H1 (cell line): ENCODE measurements around the gene KRTAP24-1.

Source experiments
- CREB1 ChIP-seq: IDR thresholded peaks from 2 replicates; pipeline ENCODE4 v1.6.1; 2012; ENCODE audit warnings: inconsistent platforms
- EP300 ChIP-seq, 2 experiments: IDR thresholded peaks; 1 replicate in 1 of 2; 2 replicates in 1 of 2; pipeline ENCODE4 v1.6.1; 2011 to 2012; ENCODE audit warnings: low read depth in 2 of 2, low read length in 2 of 2, mild to moderate bottlenecking in 2 of 2, borderline replicate concordance in 1 of 2, inconsistent platforms in 1 of 2, moderate library complexity in 1 of 2
- JUN ChIP-seq: IDR thresholded peaks from 2 replicates; pipeline ENCODE4 v1.6.1; 2011; ENCODE audit warnings: low read depth, mild to moderate bottlenecking, improper control_type of control experiment, low read length
- JUND ChIP-seq: IDR thresholded peaks from 2 replicates; pipeline ENCODE4 v1.6.1; 2011; ENCODE audit warnings: mild to moderate bottlenecking, improper control_type of control experiment, low read length
- KDM1A ChIP-seq: fragments of 200-600, 300-600 bp; sonication (generic); IDR thresholded peaks from 2 replicates; pipeline ENCODE4 v1.7.1; 2016; ENCODE audit warnings: mild to moderate bottlenecking, low read length, borderline replicate concordance
- POLR2AphosphoS5 ChIP-seq: IDR thresholded peaks from 2 replicates; pipeline ENCODE4 v1.6.1; 2011; ENCODE audit warnings: low read depth, low read length
- SIN3A ChIP-seq, 2 experiments: IDR thresholded peaks in 1 of 2; conservative IDR thresholded peaks in 1 of 2; 2 replicates each; pipeline ENCODE4 v1.6.1; 2011 to 2012; ENCODE audit warnings: low read length in 2 of 2, improper control_type of control experiment in 1 of 2, low read depth in 1 of 2, mild to moderate bottlenecking in 1 of 2
- SP4 ChIP-seq: IDR thresholded peaks from 2 replicates; pipeline ENCODE4 v1.6.1; 2012; ENCODE audit warnings: low read length, inconsistent platforms
- SUZ12 ChIP-seq: fragments of 200-600 bp; sonication (generic); IDR thresholded peaks from 2 replicates; pipeline ENCODE4 v1.6.1; 2012; ENCODE audit warnings: mild to moderate bottlenecking, inconsistent platforms, low read length, moderate library complexity, mixed read lengths
- TAF1 ChIP-seq: IDR thresholded peaks from 2 replicates; pipeline ENCODE4 v1.6.1; 2011; ENCODE audit warnings: mild to moderate bottlenecking, low read depth, low read length
- TBP ChIP-seq: IDR thresholded peaks from 2 replicates; pipeline ENCODE4 v1.6.1; 2011; ENCODE audit warnings: low read depth, low read length, improper control_type of control experiment
- TCF12 ChIP-seq: IDR thresholded peaks from 2 replicates; pipeline ENCODE4 v1.6.1; 2011; ENCODE audit warnings: low read depth, mild to moderate bottlenecking, low read length
- TF ChIP-seq, protein P1 (sequence below), 3 experiments: IDR thresholded peaks; 1 replicate in 2 of 3; 2 replicates in 1 of 3; pipeline versions ENCODE4 v1.5.1 to v1.6.1; 2011; ENCODE audit warnings: low read length in 3 of 3, mild to moderate bottlenecking in 3 of 3, inconsistent platforms in 2 of 3, low read depth in 1 of 3, moderate library complexity in 1 of 3; ENCODE audit not compliant: insufficient read depth in 1 of 3; ENCODE audit errors: control extremely low read depth in 1 of 3

DNA sequence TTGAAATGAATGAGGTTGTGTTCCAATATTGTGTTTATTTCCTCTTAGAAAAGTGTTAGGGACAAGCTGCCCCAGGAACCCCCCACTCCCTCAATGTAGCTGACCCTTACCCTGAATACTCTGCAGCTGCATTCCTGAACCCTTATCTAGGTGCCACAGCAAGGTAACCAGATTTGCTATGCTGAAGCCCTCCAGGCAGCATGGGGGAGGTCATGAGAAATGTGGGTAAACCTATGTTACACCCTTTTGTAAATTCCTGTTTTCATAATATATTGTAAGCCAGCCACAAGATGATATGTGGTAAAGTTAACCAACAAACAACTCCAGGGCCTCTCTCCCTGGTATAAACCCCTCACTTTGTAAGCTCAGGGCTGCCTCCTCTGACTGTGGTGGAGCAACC, 39.1 kb downstream of the KRTAP24-1 start:
- TF ChIP-seq TCF12 = no peak
- TF ChIP-seq SIN3A (conservative IDR thresholded peaks at IDR 0.05 in 1 of 2, IDR thresholded peaks at IDR 0.05 in 1 of 2; ENCODE audit: low read depth in 1 of 2, low read length in 2 of 2) = no peak
- TF ChIP-seq, protein P1, sequence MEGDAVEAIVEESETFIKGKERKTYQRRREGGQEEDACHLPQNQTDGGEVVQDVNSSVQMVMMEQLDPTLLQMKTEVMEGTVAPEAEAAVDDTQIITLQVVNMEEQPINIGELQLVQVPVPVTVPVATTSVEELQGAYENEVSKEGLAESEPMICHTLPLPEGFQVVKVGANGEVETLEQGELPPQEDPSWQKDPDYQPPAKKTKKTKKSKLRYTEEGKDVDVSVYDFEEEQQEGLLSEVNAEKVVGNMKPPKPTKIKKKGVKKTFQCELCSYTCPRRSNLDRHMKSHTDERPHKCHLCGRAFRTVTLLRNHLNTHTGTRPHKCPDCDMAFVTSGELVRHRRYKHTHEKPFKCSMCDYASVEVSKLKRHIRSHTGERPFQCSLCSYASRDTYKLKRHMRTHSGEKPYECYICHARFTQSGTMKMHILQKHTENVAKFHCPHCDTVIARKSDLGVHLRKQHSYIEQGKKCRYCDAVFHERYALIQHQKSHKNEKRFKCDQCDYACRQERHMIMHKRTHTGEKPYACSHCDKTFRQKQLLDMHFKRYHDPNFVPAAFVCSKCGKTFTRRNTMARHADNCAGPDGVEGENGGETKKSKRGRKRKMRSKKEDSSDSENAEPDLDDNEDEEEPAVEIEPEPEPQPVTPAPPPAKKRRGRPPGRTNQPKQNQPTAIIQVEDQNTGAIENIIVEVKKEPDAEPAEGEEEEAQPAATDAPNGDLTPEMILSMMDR (IDR thresholded peaks at IDR 0.05; ENCODE audit: control extremely low read depth in 1 of 3, insufficient read depth in 1 of 3, low read depth in 1 of 3, low read length in 3 of 3) = no peak
- no peak for TF ChIP-seq SUZ12
- TF ChIP-seq EP300 (IDR thresholded peaks at IDR 0.05; ENCODE audit: borderline replicate concordance in 1 of 2, low read depth in 2 of 2, low read length in 2 of 2) = no peak
- TF ChIP-seq POLR2AphosphoS5 = no peak
- TF ChIP-seq TAF1 = no peak
- TF ChIP-seq JUN = no peak
- no peak for TF ChIP-seq JUND
- no peak for TF ChIP-seq SP4
- TF ChIP-seq CREB1 = no peak
- no peak for TF ChIP-seq KDM1A
- TF ChIP-seq TBP = no peak
